PC-9 (cell line): ENCODE measurements around the gene MDH1.

ENCODE experiments used
- EZH2 ChIP-seq: fragments of 200-600 bp; sonication (generic); IDR thresholded peaks from 2 replicates; pipeline ENCODE4 v1.8.0; 2017; ENCODE audit warnings: antibody characterized with exemption, low read depth
- TF ChIP-seq, protein P1 (sequence below): fragments of 200-600 bp; sonication (generic); conservative IDR thresholded peaks from 2 replicates; pipeline ENCODE4 v1.6.1; 2017; ENCODE audit warnings: mixed run types, antibody characterized with exemption, mild to moderate bottlenecking, moderate library complexity

DNA sequence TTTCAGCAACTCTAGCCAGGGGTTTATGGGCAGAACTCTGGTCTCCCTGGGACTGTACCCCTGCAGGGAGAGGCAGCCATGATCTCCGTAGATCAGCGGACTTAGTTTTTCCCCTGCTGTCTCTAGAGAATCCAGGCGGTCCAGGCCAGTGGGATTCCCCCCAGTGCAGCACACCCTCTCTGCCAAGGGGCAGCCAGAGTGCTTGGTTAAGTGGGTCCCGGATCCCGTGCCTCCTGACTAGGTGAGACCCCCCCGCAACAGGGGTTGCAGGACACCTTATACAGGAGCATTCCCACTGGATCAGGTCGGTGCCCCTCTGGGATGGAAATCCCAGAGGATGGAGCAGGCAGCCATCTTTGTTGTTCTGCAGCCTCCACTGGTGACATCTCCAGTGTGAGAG, 33.5 kb upstream of the MDH1 start:
- TF ChIP-seq, protein P1, sequence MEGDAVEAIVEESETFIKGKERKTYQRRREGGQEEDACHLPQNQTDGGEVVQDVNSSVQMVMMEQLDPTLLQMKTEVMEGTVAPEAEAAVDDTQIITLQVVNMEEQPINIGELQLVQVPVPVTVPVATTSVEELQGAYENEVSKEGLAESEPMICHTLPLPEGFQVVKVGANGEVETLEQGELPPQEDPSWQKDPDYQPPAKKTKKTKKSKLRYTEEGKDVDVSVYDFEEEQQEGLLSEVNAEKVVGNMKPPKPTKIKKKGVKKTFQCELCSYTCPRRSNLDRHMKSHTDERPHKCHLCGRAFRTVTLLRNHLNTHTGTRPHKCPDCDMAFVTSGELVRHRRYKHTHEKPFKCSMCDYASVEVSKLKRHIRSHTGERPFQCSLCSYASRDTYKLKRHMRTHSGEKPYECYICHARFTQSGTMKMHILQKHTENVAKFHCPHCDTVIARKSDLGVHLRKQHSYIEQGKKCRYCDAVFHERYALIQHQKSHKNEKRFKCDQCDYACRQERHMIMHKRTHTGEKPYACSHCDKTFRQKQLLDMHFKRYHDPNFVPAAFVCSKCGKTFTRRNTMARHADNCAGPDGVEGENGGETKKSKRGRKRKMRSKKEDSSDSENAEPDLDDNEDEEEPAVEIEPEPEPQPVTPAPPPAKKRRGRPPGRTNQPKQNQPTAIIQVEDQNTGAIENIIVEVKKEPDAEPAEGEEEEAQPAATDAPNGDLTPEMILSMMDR = no peak
- TF ChIP-seq EZH2 = no peak
